MM.1S (cell line): ENCODE data around the gene LAP3.

Experiments
- CTCF ChIP-seq: fragments of 300-600 bp; sonication (generic); IDR thresholded peaks from 2 replicates; pipeline ENCODE4 v1.5.1; 2016; ENCODE audit warnings: antibody characterized with exemption, low read length, mixed read lengths
- EZH2phosphoT487 ChIP-seq: fragments of 300-600 bp; sonication (generic); IDR thresholded peaks from 2 replicates; pipeline ENCODE4 v1.6.1; 2018; ENCODE audit warnings: antibody characterized with exemption, low read length

DNA sequence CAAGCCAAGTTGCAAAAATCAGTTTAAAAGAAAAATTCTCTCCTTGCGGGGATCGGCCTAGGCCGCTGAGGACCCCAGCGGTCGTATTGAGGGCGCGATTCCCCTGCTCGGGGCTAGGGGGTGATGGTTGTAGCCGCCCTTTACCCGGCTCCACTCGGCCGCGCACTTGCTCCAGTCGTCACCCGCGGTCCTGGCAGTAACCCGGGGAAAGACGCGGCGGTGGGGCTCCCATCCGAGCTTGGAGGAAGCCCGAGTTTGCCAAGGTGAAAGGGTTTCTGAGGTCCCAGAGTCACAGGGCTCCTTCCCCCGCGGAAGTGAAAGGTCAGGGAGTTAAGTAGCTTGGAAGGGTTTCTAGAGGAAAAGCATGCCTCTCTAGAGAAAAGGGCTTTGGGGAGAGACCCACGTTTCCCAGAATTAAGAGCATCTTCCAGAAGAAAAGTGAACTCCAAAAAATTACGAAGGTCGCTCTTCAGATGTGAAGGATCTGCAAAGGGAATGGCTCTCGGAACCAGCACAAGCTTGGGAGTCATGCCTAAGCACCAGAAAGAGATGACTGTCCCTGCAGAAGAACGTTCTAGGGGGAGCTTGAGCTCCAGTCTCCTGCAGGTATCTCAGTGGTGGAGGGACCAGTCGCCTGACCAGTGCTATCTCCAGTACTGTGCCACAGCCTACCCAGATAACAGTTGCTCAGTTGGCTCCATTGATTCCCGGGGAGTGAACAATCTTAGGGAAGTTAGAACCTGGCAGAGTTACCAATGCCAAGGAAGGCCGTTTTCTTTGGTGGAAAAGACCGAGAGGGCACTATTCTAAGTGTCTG lies 875 bp downstream of the LAP3 start:
- TF ChIP-seq CTCF (peak; percentile 14), EZH2phosphoT487 (no peak)
